ENCODE results near the gene RPL31. TPM values are rescaled to one million over a fixed set of nuclear protein-coding genes. Genes with fewer than 3 reads are reported as not detected.

The RPL31 gene
- 2,267 TPM for polyA plus RNA-seq (2013, experiment 1 of 2)
- polyA plus RNA-seq (2013, experiment 2 of 2) = 2,302 TPM

GRCh38 chr2:101001691-101002561 is at the start of gene RPL31:
RPL31 (plus strand) TSS chr2:101002289; CDS start chr2:101002702, 413 bp downstream.
- H3K79me1 ChIP-seq (ENCODE audit: low read depth, low read length) = peaks cover 16% of the 10 kb centered on the region
- H3K23ac ChIP-seq (ENCODE audit: low read depth, low read length, poor library complexity) = peak within 1 kb of the TSS; percentile 96
- peak within 1 kb of the TSS; percentile 90 for H4K91ac ChIP-seq (ENCODE audit: low read depth, low read length, poor library complexity)
- peak within 1 kb of the TSS; percentile 85 for H3K14ac ChIP-seq (ENCODE audit: low read length)
- peak within 1 kb of the TSS; percentile 81 for H2AK5ac ChIP-seq (ENCODE audit: low read depth, low read length)
- H3K4ac ChIP-seq (ENCODE audit: low read length) = peak within 1 kb of the TSS; percentile 62
- H2BK5ac ChIP-seq (ENCODE audit: low read length) = peak within 1 kb of the TSS; percentile 89
- H2BK15ac ChIP-seq (ENCODE audit: low read length) = peak within 1 kb of the TSS; percentile 52
- peak; percentile 88 for DNase-seq (ENCODE audit: low spot score)
- no peak within 1 kb of the TSS for H2BK12ac ChIP-seq (ENCODE audit: low read length)
- peak within 1 kb of the TSS; percentile 60 to 97 for H3K4me3 ChIP-seq (ENCODE audit: low read length in 2 of 2)
- H3K4me1 ChIP-seq (ENCODE audit: control insufficient read depth in 2 of 2, insufficient read depth in 1 of 2, low read depth in 1 of 2, low read length in 2 of 2) = peaks cover 10 to 13% of the 10 kb centered on the region in 2 donors
- H2BK120ac ChIP-seq (ENCODE audit: low read depth, low read length) = peak within 1 kb of the TSS; percentile 47
- WGBS, 2 donors (ENCODE audit: extremely low coverage in 2 of 2, insufficient read length in 2 of 2, insufficient replicate concordance in 1 of 2) = no CpG with 5 or more reads among the region's 59 CpGs
- H3K9ac ChIP-seq (ENCODE audit: low read depth, low read length, poor library complexity) = peak within 1 kb of the TSS; percentile 95
- H3K27me3 ChIP-seq (ENCODE audit: control insufficient read depth in 3 of 3, insufficient read depth in 3 of 3, low read depth in 1 of 3, low read length in 3 of 3) = peaks cover 0 to 5% (median 0%) of the 10 kb centered on the region in 3 experiments
- peak within 1 kb of the TSS; percentile 77 for H4K8ac ChIP-seq (ENCODE audit: low read depth, low read length)
- H3K9me3 ChIP-seq (replicated peaks in 1 of 2; ENCODE audit: control insufficient read depth in 2 of 2, insufficient read depth in 1 of 2, low read depth in 1 of 2, low read length in 2 of 2) = peaks cover 3 to 4% of the 10 kb centered on the region in 2 donors
- peak within 1 kb of the TSS; percentile 96 for H3K18ac ChIP-seq (ENCODE audit: low read length)
- peak within 1 kb of the TSS; percentile 60 for H3K27ac ChIP-seq (replicated peaks; ENCODE audit: low read length)
- peak within 1 kb of the TSS; percentile 82 for H3K4me2 ChIP-seq (ENCODE audit: insufficient read depth, low read length, poor library complexity, severe bottlenecking)
- peak within 1 kb of the TSS; percentile 93 for H2AFZ ChIP-seq (ENCODE audit: low read length)
- peaks cover 27 to 43% of the 10 kb centered on the region in 2 donors for H3K36me3 ChIP-seq (replicated peaks in 1 of 2; ENCODE audit: control insufficient read depth in 2 of 2, insufficient read depth in 2 of 2, low read length in 2 of 2)

DNA sequence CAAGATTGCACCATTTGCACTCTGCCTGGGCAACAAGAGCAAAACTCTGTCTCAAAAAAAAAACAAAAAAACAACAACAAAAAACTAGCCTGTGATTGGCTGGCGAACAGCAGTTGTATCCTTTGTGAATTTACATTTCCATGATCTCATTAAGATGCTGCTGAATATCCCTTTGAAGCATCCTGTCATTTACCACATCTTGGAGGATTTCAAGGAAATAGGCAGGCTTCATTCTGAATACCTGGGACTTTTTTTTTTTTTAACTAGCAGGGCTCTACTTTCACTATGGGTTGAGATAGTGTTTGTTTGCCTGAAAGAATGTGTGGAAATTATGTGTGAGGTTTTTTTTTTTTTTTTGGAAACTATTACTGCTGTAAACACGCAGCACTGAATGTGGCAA is 49.6 kb upstream of the RPL31 start:
- Histone ChIP-seq H4K91ac (ENCODE audit: low read depth, low read length, poor library complexity) (no peak overlapping the region), H3K79me1 (ENCODE audit: low read depth, low read length) (no peaks in the 10 kb centered on the region), H3K27ac (replicated peaks; ENCODE audit: low read length) (no peak overlapping the region), H3K27me3 (ENCODE audit: control insufficient read depth in 3 of 3, insufficient read depth in 3 of 3, low read depth in 1 of 3, low read length in 3 of 3) (peaks cover 0 to 8% (median 0%) of the 10 kb centered on the region in 3 experiments), H3K36me3 (replicated peaks in 1 of 2; ENCODE audit: control insufficient read depth in 2 of 2, insufficient read depth in 2 of 2, low read length in 2 of 2) (no peaks in the 10 kb centered on the region), H3K18ac (ENCODE audit: low read length) (no peak overlapping the region), H2BK120ac (ENCODE audit: low read depth, low read length) (no peak overlapping the region), H2BK12ac (ENCODE audit: low read length) (no peak overlapping the region), H2BK15ac (ENCODE audit: low read length) (no peak overlapping the region), H2BK5ac (ENCODE audit: low read length) (no peak overlapping the region), H3K4me2 (ENCODE audit: insufficient read depth, low read length, poor library complexity, severe bottlenecking) (no peak overlapping the region), H2AFZ (ENCODE audit: low read length) (no peak overlapping the region), H3K4me1 (ENCODE audit: control insufficient read depth in 2 of 2, insufficient read depth in 1 of 2, low read depth in 1 of 2, low read length in 2 of 2) (peaks cover 0 to 6% of the 10 kb centered on the region in 2 donors), H3K9ac (ENCODE audit: low read depth, low read length, poor library complexity) (no peak overlapping the region), H4K8ac (ENCODE audit: low read depth, low read length) (no peak overlapping the region), H2AK5ac (ENCODE audit: low read depth, low read length) (no peak overlapping the region), H3K23ac (ENCODE audit: low read depth, low read length, poor library complexity) (no peak overlapping the region), H3K14ac (ENCODE audit: low read length) (no peak overlapping the region), H3K4me3 (ENCODE audit: low read length in 2 of 2) (no peak overlapping the region), H3K4ac (ENCODE audit: low read length) (no peak overlapping the region), H3K9me3 (replicated peaks in 1 of 2; ENCODE audit: control insufficient read depth in 2 of 2, insufficient read depth in 1 of 2, low read depth in 1 of 2, low read length in 2 of 2) (no peaks in the 10 kb centered on the region)
- WGBS, 2 donors (ENCODE audit: extremely low coverage in 2 of 2, insufficient read length in 2 of 2, insufficient replicate concordance in 1 of 2) = no CpG with 5 or more reads among the region's 2 CpGs
- DNase-seq (ENCODE audit: low spot score) = no peak

DNA sequence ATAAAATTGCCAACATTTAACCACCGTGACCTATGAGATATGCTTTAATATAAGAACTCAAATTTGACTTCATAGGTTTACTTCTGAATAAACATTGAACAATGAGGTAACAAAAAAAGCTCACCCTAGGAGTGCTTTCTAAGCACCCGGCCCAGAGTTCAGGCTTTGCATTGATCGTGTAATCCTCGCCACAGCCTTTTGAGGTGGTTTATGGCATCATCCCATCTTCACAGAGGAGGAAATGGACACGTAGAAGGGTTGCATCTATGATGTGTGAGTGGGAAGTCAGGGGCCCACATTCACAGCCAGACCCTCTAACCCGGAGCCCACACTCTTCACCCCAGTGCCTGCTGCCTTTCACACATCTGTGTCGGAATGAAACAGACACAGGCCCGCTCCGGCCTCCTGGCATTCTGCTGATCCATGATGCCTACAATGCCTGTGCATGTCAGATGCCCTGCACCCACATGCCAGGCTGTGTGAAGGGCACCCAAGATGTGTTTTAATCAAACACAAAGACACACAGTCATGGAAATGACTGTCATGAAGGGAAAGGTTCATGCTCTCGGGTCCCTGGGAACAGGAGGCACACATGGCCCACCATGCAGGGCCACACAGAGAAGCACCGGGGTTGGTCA is 48.6 kb upstream of the RPL31 start:
- Histone ChIP-seq H2AK5ac (ENCODE audit: low read depth, low read length) (no peak overlapping the region), H2BK15ac (ENCODE audit: low read length) (no peak overlapping the region), H3K27me3 (ENCODE audit: control insufficient read depth in 3 of 3, insufficient read depth in 3 of 3, low read depth in 1 of 3, low read length in 3 of 3) (peaks cover 0 to 8% (median 0%) of the 10 kb centered on the region in 3 experiments), H3K4ac (ENCODE audit: low read length) (no peak overlapping the region), H3K79me1 (ENCODE audit: low read depth, low read length) (no peaks in the 10 kb centered on the region), H3K4me3 (ENCODE audit: low read length in 2 of 2) (no peak overlapping the region), H3K9ac (ENCODE audit: low read depth, low read length, poor library complexity) (no peak overlapping the region), H3K4me1 (ENCODE audit: control insufficient read depth in 2 of 2, insufficient read depth in 1 of 2, low read depth in 1 of 2, low read length in 2 of 2) (peaks cover 0 to 6% of the 10 kb centered on the region in 2 donors), H3K4me2 (ENCODE audit: insufficient read depth, low read length, poor library complexity, severe bottlenecking) (no peak overlapping the region), H2AFZ (ENCODE audit: low read length) (no peak overlapping the region), H2BK5ac (ENCODE audit: low read length) (no peak overlapping the region), H3K36me3 (replicated peaks in 1 of 2; ENCODE audit: control insufficient read depth in 2 of 2, insufficient read depth in 2 of 2, low read length in 2 of 2) (no peaks in the 10 kb centered on the region), H3K14ac (ENCODE audit: low read length) (no peak overlapping the region), H3K23ac (ENCODE audit: low read depth, low read length, poor library complexity) (no peak overlapping the region), H3K9me3 (replicated peaks in 1 of 2; ENCODE audit: control insufficient read depth in 2 of 2, insufficient read depth in 1 of 2, low read depth in 1 of 2, low read length in 2 of 2) (no peaks in the 10 kb centered on the region), H2BK120ac (ENCODE audit: low read depth, low read length) (no peak overlapping the region), H4K8ac (ENCODE audit: low read depth, low read length) (no peak overlapping the region), H4K91ac (ENCODE audit: low read depth, low read length, poor library complexity) (no peak overlapping the region), H2BK12ac (ENCODE audit: low read length) (no peak overlapping the region), H3K18ac (ENCODE audit: low read length) (peak overlapping the region; percentile 22), H3K27ac (replicated peaks; ENCODE audit: low read length) (no peak overlapping the region)
- DNase-seq (ENCODE audit: low spot score) = no peak
- WGBS, 2 donors (ENCODE audit: extremely low coverage in 2 of 2, insufficient read length in 2 of 2, insufficient replicate concordance in 1 of 2) = no CpG with 5 or more reads among the region's 11 CpGs

- Histone ChIP-seq H3K4me1 (ENCODE audit: control insufficient read depth in 2 of 2, insufficient read depth in 1 of 2, low read depth in 1 of 2, low read length in 2 of 2) (peaks cover 0 to 6% of the 10 kb centered on the region in 2 donors), H3K23ac (ENCODE audit: low read depth, low read length, poor library complexity) (no peak overlapping the region), H3K14ac (ENCODE audit: low read length) (no peak overlapping the region), H3K79me1 (ENCODE audit: low read depth, low read length) (no peaks in the 10 kb centered on the region), H4K8ac (ENCODE audit: low read depth, low read length) (no peak overlapping the region), H3K27me3 (ENCODE audit: control insufficient read depth in 3 of 3, insufficient read depth in 3 of 3, low read depth in 1 of 3, low read length in 3 of 3) (peaks cover 0 to 8% (median 0%) of the 10 kb centered on the region in 3 experiments), H2BK5ac (ENCODE audit: low read length) (no peak overlapping the region), H2BK12ac (ENCODE audit: low read length) (no peak overlapping the region), H2BK120ac (ENCODE audit: low read depth, low read length) (no peak overlapping the region), H4K91ac (ENCODE audit: low read depth, low read length, poor library complexity) (no peak overlapping the region), H3K9me3 (replicated peaks in 1 of 2; ENCODE audit: control insufficient read depth in 2 of 2, insufficient read depth in 1 of 2, low read depth in 1 of 2, low read length in 2 of 2) (no peaks in the 10 kb centered on the region), H3K4me2 (ENCODE audit: insufficient read depth, low read length, poor library complexity, severe bottlenecking) (no peak overlapping the region), H3K4me3 (ENCODE audit: low read length in 2 of 2) (no peak overlapping the region), H2AK5ac (ENCODE audit: low read depth, low read length) (no peak overlapping the region), H3K36me3 (replicated peaks in 1 of 2; ENCODE audit: control insufficient read depth in 2 of 2, insufficient read depth in 2 of 2, low read length in 2 of 2) (no peaks in the 10 kb centered on the region), H3K9ac (ENCODE audit: low read depth, low read length, poor library complexity) (no peak overlapping the region), H2AFZ (ENCODE audit: low read length) (no peak overlapping the region), H2BK15ac (ENCODE audit: low read length) (no peak overlapping the region), H3K27ac (replicated peaks; ENCODE audit: low read length) (no peak overlapping the region), H3K18ac (ENCODE audit: low read length) (peak overlapping the region; percentile 12), H3K4ac (ENCODE audit: low read length) (no peak overlapping the region)
- WGBS, 2 donors (ENCODE audit: extremely low coverage in 2 of 2, insufficient read length in 2 of 2, insufficient replicate concordance in 1 of 2) = no CpG with 5 or more reads among the region's 6 CpGs
- DNase-seq (ENCODE audit: low spot score) = no peak
Observed at GRCh38 chr2:100954044-100954420, 48.1 kb upstream of the RPL31 start.
